GM21423 (cell line): ENCODE results near the gene ABCC10.
"Not testable (repeated sequence)": the region's sequence is repeated elsewhere in the genome, so short reads cannot be mapped to it uniquely, and the experiment has no call there.

Experiments
- ATAC-seq: cut with Tn5 transposase; IDR thresholded peaks from one replicate; pipeline ENCODE4 v1.9.1; 2021; ENCODE audit warnings: mild to moderate bottlenecking, moderate library complexity; ENCODE audit not compliant: unreplicated experiment

The ABCC10 gene

GRCh38 chr6:43495409-43495941 is 68.1 kb downstream of the ABCC10 start:
- ATAC-seq = no peak

GRCh38 chr6:43496370-43497128 is 69.2 kb downstream of the ABCC10 start:
- no peak for ATAC-seq

- ATAC-seq = no peak
These were observed 69.7 kb downstream of the ABCC10 start for GRCh38 chr6:43497129-43497396.

- no peak for ATAC-seq
These were observed 70.3 kb downstream of the ABCC10 start for GRCh38 chr6:43497689-43498088.

- not testable (repeated sequence) for ATAC-seq
These were observed 71.0 kb downstream of the ABCC10 start for GRCh38 chr6:43498291-43498690.

- no peak for ATAC-seq
These were observed 71.9 kb downstream of the ABCC10 start for GRCh38 chr6:43499028-43499815.
